HCT116 (cell line): ENCODE data around the gene ACSS1. TPM values are rescaled to one million over a fixed set of nuclear protein-coding genes. Genes with fewer than 3 reads are reported as not detected.

ENCODE experiments used
- ATAC-seq: fragments of 200-7000 bp; cut with Tn5 transposase; 2 replicates; pipeline ENCODE4 v1.9.1; 2020; ENCODE audit warnings: mild to moderate bottlenecking, moderate library complexity
- BruUV-seq: library from RNA; stranded (reverse); fragments of 400-500 nt; replicated peaks from 2 replicates; lab custom pipeline; 2021; lab: Mats Ljungman, UMichigan
- CTCF ChIA-PET: fragments of 300-600 bp; sonication (Branson Sonifier 250); formaldehyde crosslinking; loops from one replicate; lab custom pipeline; 2021; ENCODE audit warnings: antibody characterized with exemption; lab: Charles Lee
- POLR2A ChIA-PET: fragments of 300-600, 350-600 bp; sonication (Branson Sonifier 250); formaldehyde crosslinking; loops from one replicate; lab custom pipeline; 2021; ENCODE audit warnings: antibody characterized with exemption; lab: Charles Lee
- RAD21 ChIA-PET, 2 experiments: fragments of 300-600 bp; sonication (Branson Sonifier 250); formaldehyde crosslinking; loops; one replicate each; lab custom pipeline; 2023; ENCODE audit warnings: low total read pairs in 2 of 2; ENCODE audit not compliant: uncharacterized antibody in 2 of 2, unreplicated experiment in 2 of 2, low non-redundant PET in 1 of 2; lab: Charles Lee
- DNase-seq: peaks from one replicate; pipeline ENCODE4 v3.0.0-alpha.2; 2010; ENCODE audit warnings: low read depth, low spot score
- H2AFZ ChIP-seq: fragments of 200-600 bp; shearing (Covaris generic), sonication (generic); 2 replicates; pipeline ENCODE4 v1.6.1; 2017; ENCODE audit warnings: low read depth, mixed run types, mixed read lengths, antibody characterized with exemption, low read length; ENCODE audit not compliant: poor library complexity, severe bottlenecking
- H3K27ac ChIP-seq: 2 replicates; pipeline ENCODE4 v1.5.1; 2012; ENCODE audit warnings: low read depth, low read length
- H3K27me3 ChIP-seq: fragments of 200-600 bp; sonication (generic); 2 replicates; pipeline ENCODE4 v1.6.1; 2016; ENCODE audit warnings: mixed run types, low read length, mixed read lengths; ENCODE audit not compliant: insufficient read depth
- H3K36me3 ChIP-seq, 2 experiments: fragments of 200-500 bp in 1 of 2; fragments of 200-600 bp in 1 of 2; sonication (Bioruptor generic) in 1 of 2; sonication (generic) in 1 of 2; 2 replicates each; pipeline versions ENCODE4 v1.5.1 to v1.6.1; 2014 to 2016; ENCODE audit warnings: low read length in 2 of 2, inconsistent platforms in 1 of 2, mixed read lengths in 1 of 2, mixed run types in 1 of 2; ENCODE audit not compliant: insufficient read depth in 2 of 2, control insufficient read depth in 1 of 2
- H3K4me1 ChIP-seq, 2 experiments: fragments of 200-600 bp in 1 of 2; sonication (generic) in 1 of 2; 2 replicates each; pipeline versions ENCODE4 v1.5.1 to v1.6.1; 2012 to 2017; ENCODE audit warnings: low read length in 2 of 2, inconsistent platforms in 1 of 2, mild to moderate bottlenecking in 1 of 2, mixed read lengths in 1 of 2, mixed run types in 1 of 2, moderate library complexity in 1 of 2; ENCODE audit not compliant: insufficient read depth in 2 of 2, control insufficient read depth in 1 of 2
- H3K4me2 ChIP-seq: fragments of 200-600 bp; sonication (generic); 2 replicates; pipeline ENCODE4 v1.6.1; 2017; ENCODE audit warnings: mixed run types, low read length, mixed read lengths
- H3K4me3 ChIP-seq, 2 experiments: fragments of 200-600 bp in 1 of 2; sonication (generic) in 1 of 2; replicated peaks in 1 of 2; 2 replicates each; pipeline ENCODE4 v1.5.1; 2011 to 2016; ENCODE audit warnings: low read length in 2 of 2, control low read depth in 1 of 2, low read depth in 1 of 2, mild to moderate bottlenecking in 1 of 2, mixed read lengths in 1 of 2, mixed run types in 1 of 2
- H3K79me2 ChIP-seq: fragments of 200-600 bp; sonication (generic); 2 replicates; pipeline ENCODE4 v1.6.1; 2017; ENCODE audit warnings: mild to moderate bottlenecking, mixed run types, low read length, moderate library complexity, mixed read lengths; ENCODE audit not compliant: insufficient read depth
- H3K9ac ChIP-seq: fragments of 200-600 bp; sonication (generic); 2 replicates; pipeline ENCODE4 v1.6.1; 2016; ENCODE audit warnings: low read length, mixed read lengths
- H3K9me2 ChIP-seq: fragments of 200-600 bp; sonication (generic), shearing (Covaris generic); 2 replicates; pipeline ENCODE4 v1.6.1; 2017; ENCODE audit warnings: mixed run types, mild to moderate bottlenecking, moderate library complexity; ENCODE audit not compliant: insufficient read depth
- H3K9me3 ChIP-seq, 2 experiments: fragments of 200-500 bp in 1 of 2; fragments of 200-600 bp in 1 of 2; sonication (Bioruptor generic) in 1 of 2; sonication (generic) in 1 of 2; 2 replicates each; pipeline ENCODE4 v1.6.1; 2014 to 2017; ENCODE audit warnings: low read length in 2 of 2, mixed read lengths in 2 of 2, inconsistent platforms in 1 of 2, low read depth in 1 of 2, mild to moderate bottlenecking in 1 of 2, mixed run types in 1 of 2, moderate library complexity in 1 of 2; ENCODE audit not compliant: control insufficient read depth in 1 of 2, insufficient read depth in 1 of 2
- H4K20me1 ChIP-seq: fragments of 200-600 bp; sonication (generic), shearing (Covaris generic); 2 replicates; pipeline ENCODE4 v1.6.1; 2017; ENCODE audit warnings: mixed run types, mild to moderate bottlenecking, moderate library complexity; ENCODE audit not compliant: insufficient read depth
- ATF3 ChIP-seq: IDR thresholded peaks from 2 replicates; pipeline ENCODE4 v1.6.1; 2012
- CEBPB ChIP-seq: IDR thresholded peaks from 2 replicates; pipeline ENCODE4 v1.6.1; 2012; ENCODE audit warnings: low read depth
- CTCF ChIP-seq, 3 experiments: fragments of 200-600 bp in 1 of 3; sonication (generic) in 1 of 3; IDR thresholded peaks in 2 of 3; conservative IDR thresholded peaks in 1 of 3; 2 replicates each; pipeline ENCODE4 v1.5.1; 2012 to 2017; ENCODE audit warnings: low read depth in 2 of 3, low read length in 2 of 3, antibody characterized with exemption in 1 of 3, borderline replicate concordance in 1 of 3, control low read depth in 1 of 3, mild to moderate bottlenecking in 1 of 3, mixed read lengths in 1 of 3, mixed run types in 1 of 3, moderate library complexity in 1 of 3; ENCODE audit not compliant: insufficient read depth in 1 of 3
- EGR1 ChIP-seq: IDR thresholded peaks from 2 replicates; pipeline ENCODE4 v1.6.1; 2012; ENCODE audit warnings: low read depth
- ELF1 ChIP-seq: IDR thresholded peaks from 2 replicates; pipeline ENCODE4 v1.6.1; 2012; ENCODE audit warnings: low read depth, borderline replicate concordance
- EZH2 ChIP-seq: fragments of 200-600 bp; sonication (generic); IDR thresholded peaks from 2 replicates; pipeline ENCODE4 v1.6.1; 2017; ENCODE audit warnings: antibody characterized with exemption, mixed run types
- EZH2phosphoT487 ChIP-seq: fragments of 200-600 bp; IDR thresholded peaks from 2 replicates; pipeline ENCODE4 v1.6.1; 2018; ENCODE audit warnings: antibody characterized with exemption, borderline replicate concordance
- JUND ChIP-seq: IDR thresholded peaks from 2 replicates; pipeline ENCODE4 v1.6.1; 2012
- MAX ChIP-seq: IDR thresholded peaks from 2 replicates; pipeline ENCODE4 v1.6.1; 2012
- POLR2A ChIP-seq: IDR thresholded peaks from 2 replicates; pipeline ENCODE4 v1.7.0; 2011; ENCODE audit warnings: borderline replicate concordance; ENCODE audit not compliant: insufficient read depth, insufficient read length; ENCODE audit errors: extremely low read depth
- POLR2AphosphoS5 ChIP-seq: IDR thresholded peaks from 2 replicates; pipeline ENCODE4 v1.6.1; 2011; ENCODE audit warnings: mild to moderate bottlenecking, low read depth, low read length, moderate library complexity
- RAD21 ChIP-seq: IDR thresholded peaks from 2 replicates; pipeline ENCODE4 v1.6.1; 2012; ENCODE audit warnings: low read depth, mild to moderate bottlenecking
- REST ChIP-seq: IDR thresholded peaks from 2 replicates; pipeline ENCODE4 v1.6.1; 2012; ENCODE audit warnings: low read depth
- SP1 ChIP-seq: IDR thresholded peaks from 2 replicates; pipeline ENCODE4 v1.6.1; 2012; ENCODE audit warnings: low read depth
- YY1 ChIP-seq: IDR thresholded peaks from 2 replicates; pipeline ENCODE4 v1.6.1; 2011; ENCODE audit warnings: low read length, low read depth, moderate library complexity, mild to moderate bottlenecking; ENCODE audit not compliant: insufficient replicate concordance; ENCODE audit errors: extremely low read depth
- ZBTB33 ChIP-seq: IDR thresholded peaks from 2 replicates; pipeline ENCODE4 v1.6.1; 2011; ENCODE audit warnings: mild to moderate bottlenecking, low read length, moderate library complexity; ENCODE audit not compliant: insufficient replicate concordance; ENCODE audit errors: extremely low read depth
- ZFX ChIP-seq: fragments of 450-650 bp; IDR thresholded peaks from 2 replicates; pipeline ENCODE4 v1.6.1; 2017
- ZNF274 ChIP-seq: fragments of 200-500 bp; sonication (Bioruptor generic); IDR thresholded peaks from 2 replicates; pipeline ENCODE4 v1.6.1; 2014; ENCODE audit warnings: mild to moderate bottlenecking, low read depth, low read length, inconsistent platforms
- intact Hi-C: fragments of 100-400 bp; cut with micrococcal nuclease; formaldehyde crosslinking; loops from 2 replicates; pipeline ENCODE4 v1.10.0; 2022
- total RNA-seq: library from RNA; stranded (reverse); gene quantifications from one replicate; pipeline ENCODE4 v1.2.1, GENCODE V29; 2021; ENCODE audit not compliant: unreplicated experiment

The ACSS1 gene
- total RNA-seq, 1 experiment from 2014 or later = 0.27 TPM

- no peak overlapping the region for H3K9ac ChIP-seq
- no peaks in the 10 kb centered on the region for H3K27me3 ChIP-seq
- no peak for ATAC-seq
- TF ChIP-seq ELF1 (no peak), ZBTB33 (no peak), REST (no peak), ZFX (no peak), JUND (no peak), EGR1 (no peak), ZNF274 (no peak), ATF3 (no peak), CEBPB (no peak), POLR2AphosphoS5 (no peak), CTCF (IDR thresholded peaks at IDR 0.05 in 2 of 3, conservative IDR thresholded peaks at IDR 0.05 in 1 of 3; ENCODE audit: borderline replicate concordance in 1 of 3, insufficient read depth in 1 of 3, low read depth in 2 of 3, low read length in 2 of 3) (no peak), EZH2phosphoT487 (no peak), YY1 (no peak), POLR2A (no peak), RAD21 (no peak), SP1 (no peak), MAX (no peak), EZH2 (no peak)
- no peaks in the 10 kb centered on the region for H4K20me1 ChIP-seq
- POLR2A ChIA-PET = no interaction called here
- peaks cover 19% of the 10 kb centered on the region for H3K79me2 ChIP-seq
- no peak overlapping the region for H3K4me3 ChIP-seq
- no peaks in the 10 kb centered on the region for H3K4me1 ChIP-seq
- intact Hi-C loops = no loop called here
- H2AFZ ChIP-seq = no peak overlapping the region
- no peaks in the 10 kb centered on the region for H3K9me2 ChIP-seq
- RAD21 ChIA-PET = no interaction called here
- no peak overlapping the region for H3K27ac ChIP-seq
- peaks cover 0 to 2% of the 10 kb centered on the region in 2 experiments; a peak in 1 of 4 replicates for H3K9me3 ChIP-seq
- CTCF ChIA-PET = no interaction called here
- no peak overlapping the region for H3K4me2 ChIP-seq
- no TSS peak for BruUV-seq
- no peak for DNase-seq
- peaks cover 22 to 32% of the 10 kb centered on the region in 2 experiments for H3K36me3 ChIP-seq
Measured at GRCh38 chr20:24971376-24972101, 86.4 kb downstream of the ACSS1 start.
